DMS79 (cell line): ENCODE data around the gene FAM9C.
"Not testable (repeated sequence)": the region's sequence is repeated elsewhere in the genome, so short reads cannot be mapped to it uniquely, and the experiment has no call there.

Source experiments
- DNase-seq: peaks from one replicate; lab custom pipeline; 2025; lab: John Stamatoyannopoulos, UW

Gene FAM9C

GRCh38 chrX:13043138-13043537 lies 1.3 kb downstream of the FAM9C start:
- no peak for DNase-seq

GRCh38 chrX:13036896-13037295 lies 7.5 kb downstream of the FAM9C start:
- no peak for DNase-seq

- no peak for DNase-seq
Measured at GRCh38 chrX:13033193-13033592, 11.2 kb downstream of the FAM9C start.

GRCh38 chrX:13029887-13030771 lies 14.3 kb downstream of the FAM9C start:
- no peak for DNase-seq

- DNase-seq: no peak
Measured at GRCh38 chrX:13029637-13029886, 14.9 kb downstream of the FAM9C start.

GRCh38 chrX:13028871-13029636 lies 15.4 kb downstream of the FAM9C start:
- DNase-seq: no peak

- no peak for DNase-seq
Measured at GRCh38 chrX:13026877-13027652, 17.4 kb downstream of the FAM9C start.

GRCh38 chrX:13024986-13025385 lies 19.4 kb downstream of the FAM9C start:
- DNase-seq: no peak

- DNase-seq: no peak
Measured at GRCh38 chrX:13023979-13024378, 20.4 kb downstream of the FAM9C start.

GRCh38 chrX:13023567-13023966 lies 20.9 kb downstream of the FAM9C start:
- DNase-seq: no peak

- DNase-seq: no peak
Measured at GRCh38 chrX:13022926-13023325, 21.5 kb downstream of the FAM9C start.

- not testable (repeated sequence) for DNase-seq
Measured at GRCh38 chrX:13016731-13017130, 27.7 kb downstream of the FAM9C start.

- DNase-seq: no peak
Measured at GRCh38 chrX:13015536-13016236, 28.7 kb downstream of the FAM9C start.

GRCh38 chrX:13014111-13015096 lies 30.0 kb downstream of the FAM9C start:
- no peak for DNase-seq

GRCh38 chrX:13013363-13014110 lies 30.9 kb downstream of the FAM9C start:
- DNase-seq: no peak

GRCh38 chrX:13010546-13010945 lies 33.9 kb downstream of the FAM9C start:
- DNase-seq: no peak

GRCh38 chrX:13009844-13010243 lies 34.6 kb downstream of the FAM9C start:
- DNase-seq: no peak

GRCh38 chrX:13009273-13009672 lies 35.1 kb downstream of the FAM9C start:
- DNase-seq: no peak

GRCh38 chrX:13008851-13009250 lies 35.6 kb downstream of the FAM9C start:
- no peak for DNase-seq

- no peak for DNase-seq
Measured at GRCh38 chrX:13008189-13008533, 36.3 kb downstream of the FAM9C start.
